ENCODE measurements around the gene ASTL.

- TF ChIP-seq, protein P1, sequence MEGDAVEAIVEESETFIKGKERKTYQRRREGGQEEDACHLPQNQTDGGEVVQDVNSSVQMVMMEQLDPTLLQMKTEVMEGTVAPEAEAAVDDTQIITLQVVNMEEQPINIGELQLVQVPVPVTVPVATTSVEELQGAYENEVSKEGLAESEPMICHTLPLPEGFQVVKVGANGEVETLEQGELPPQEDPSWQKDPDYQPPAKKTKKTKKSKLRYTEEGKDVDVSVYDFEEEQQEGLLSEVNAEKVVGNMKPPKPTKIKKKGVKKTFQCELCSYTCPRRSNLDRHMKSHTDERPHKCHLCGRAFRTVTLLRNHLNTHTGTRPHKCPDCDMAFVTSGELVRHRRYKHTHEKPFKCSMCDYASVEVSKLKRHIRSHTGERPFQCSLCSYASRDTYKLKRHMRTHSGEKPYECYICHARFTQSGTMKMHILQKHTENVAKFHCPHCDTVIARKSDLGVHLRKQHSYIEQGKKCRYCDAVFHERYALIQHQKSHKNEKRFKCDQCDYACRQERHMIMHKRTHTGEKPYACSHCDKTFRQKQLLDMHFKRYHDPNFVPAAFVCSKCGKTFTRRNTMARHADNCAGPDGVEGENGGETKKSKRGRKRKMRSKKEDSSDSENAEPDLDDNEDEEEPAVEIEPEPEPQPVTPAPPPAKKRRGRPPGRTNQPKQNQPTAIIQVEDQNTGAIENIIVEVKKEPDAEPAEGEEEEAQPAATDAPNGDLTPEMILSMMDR (IDR thresholded peaks at IDR 0.05), result no peak
- no peak for TF ChIP-seq EZH2 (IDR thresholded peaks at IDR 0.05)
- TF ChIP-seq EZH2phosphoT487 (IDR thresholded peaks at IDR 0.05), result no peak
Observed at GRCh38 chr2:96150007-96150640, 11.8 kb upstream of the ASTL start.

Data from neural progenitor cell (in vitro differentiated cells).